ENCODE measurements around the gene UBR4.

UBR4 gene

DNA sequence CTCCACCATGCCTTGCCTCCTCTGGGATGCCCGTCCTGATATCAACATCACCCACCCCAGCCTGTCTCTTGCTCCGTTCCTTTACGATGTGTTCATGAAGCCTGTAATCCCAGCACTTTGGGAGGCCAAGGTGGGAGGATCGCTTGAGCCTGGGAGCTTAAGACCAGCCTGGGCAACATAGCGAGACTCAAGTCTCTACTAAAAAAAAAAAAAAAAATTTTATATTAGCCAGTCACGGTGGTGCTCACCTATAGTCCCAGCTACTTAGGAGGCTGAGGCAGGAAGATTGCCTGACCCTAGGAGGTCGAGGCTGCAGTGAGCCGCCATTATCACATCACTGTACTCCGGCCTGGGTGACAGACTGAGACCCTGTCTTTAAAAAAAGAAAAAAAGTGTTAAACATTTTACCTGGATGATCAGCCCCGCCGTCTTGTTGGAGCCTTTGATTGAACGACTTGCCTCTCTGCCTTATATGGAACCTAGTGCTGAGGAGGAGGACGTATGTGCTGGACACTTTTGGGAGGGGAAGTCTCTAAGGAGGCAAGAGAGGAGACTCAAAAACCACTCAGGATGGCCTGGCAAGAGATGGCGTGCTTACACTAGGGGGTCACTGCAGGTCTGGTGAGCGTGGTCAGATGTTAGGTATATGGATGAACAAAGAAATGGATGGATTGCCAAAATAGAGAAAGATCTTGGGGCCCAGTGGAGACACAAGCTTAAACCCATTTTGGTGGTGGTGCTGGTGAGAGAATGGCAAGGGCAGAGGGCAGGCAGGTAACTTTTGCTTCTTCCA, 173.1 kb downstream of the UBR4 start:
- Histone ChIP-seq H3K4me3 (ENCODE audit: low read depth, low read length) (no peak overlapping the region), H3K27ac (no peak overlapping the region), H3K36me3 (replicated peaks) (no peaks in the 10 kb centered on the region), H3K27me3 (replicated peaks) (no peaks in the 10 kb centered on the region)
- in situ Hi-C loops (cut with HindIII; ENCODE audit: low pct_ligation_motif_present, low sequenced_read_pairs): no loop called here
- TF ChIP-seq, protein P1, sequence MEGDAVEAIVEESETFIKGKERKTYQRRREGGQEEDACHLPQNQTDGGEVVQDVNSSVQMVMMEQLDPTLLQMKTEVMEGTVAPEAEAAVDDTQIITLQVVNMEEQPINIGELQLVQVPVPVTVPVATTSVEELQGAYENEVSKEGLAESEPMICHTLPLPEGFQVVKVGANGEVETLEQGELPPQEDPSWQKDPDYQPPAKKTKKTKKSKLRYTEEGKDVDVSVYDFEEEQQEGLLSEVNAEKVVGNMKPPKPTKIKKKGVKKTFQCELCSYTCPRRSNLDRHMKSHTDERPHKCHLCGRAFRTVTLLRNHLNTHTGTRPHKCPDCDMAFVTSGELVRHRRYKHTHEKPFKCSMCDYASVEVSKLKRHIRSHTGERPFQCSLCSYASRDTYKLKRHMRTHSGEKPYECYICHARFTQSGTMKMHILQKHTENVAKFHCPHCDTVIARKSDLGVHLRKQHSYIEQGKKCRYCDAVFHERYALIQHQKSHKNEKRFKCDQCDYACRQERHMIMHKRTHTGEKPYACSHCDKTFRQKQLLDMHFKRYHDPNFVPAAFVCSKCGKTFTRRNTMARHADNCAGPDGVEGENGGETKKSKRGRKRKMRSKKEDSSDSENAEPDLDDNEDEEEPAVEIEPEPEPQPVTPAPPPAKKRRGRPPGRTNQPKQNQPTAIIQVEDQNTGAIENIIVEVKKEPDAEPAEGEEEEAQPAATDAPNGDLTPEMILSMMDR (IDR thresholded peaks at IDR 0.05; ENCODE audit: low read depth, low read length, missing control alignments): no peak
- no peak for DNase-seq

DNA sequence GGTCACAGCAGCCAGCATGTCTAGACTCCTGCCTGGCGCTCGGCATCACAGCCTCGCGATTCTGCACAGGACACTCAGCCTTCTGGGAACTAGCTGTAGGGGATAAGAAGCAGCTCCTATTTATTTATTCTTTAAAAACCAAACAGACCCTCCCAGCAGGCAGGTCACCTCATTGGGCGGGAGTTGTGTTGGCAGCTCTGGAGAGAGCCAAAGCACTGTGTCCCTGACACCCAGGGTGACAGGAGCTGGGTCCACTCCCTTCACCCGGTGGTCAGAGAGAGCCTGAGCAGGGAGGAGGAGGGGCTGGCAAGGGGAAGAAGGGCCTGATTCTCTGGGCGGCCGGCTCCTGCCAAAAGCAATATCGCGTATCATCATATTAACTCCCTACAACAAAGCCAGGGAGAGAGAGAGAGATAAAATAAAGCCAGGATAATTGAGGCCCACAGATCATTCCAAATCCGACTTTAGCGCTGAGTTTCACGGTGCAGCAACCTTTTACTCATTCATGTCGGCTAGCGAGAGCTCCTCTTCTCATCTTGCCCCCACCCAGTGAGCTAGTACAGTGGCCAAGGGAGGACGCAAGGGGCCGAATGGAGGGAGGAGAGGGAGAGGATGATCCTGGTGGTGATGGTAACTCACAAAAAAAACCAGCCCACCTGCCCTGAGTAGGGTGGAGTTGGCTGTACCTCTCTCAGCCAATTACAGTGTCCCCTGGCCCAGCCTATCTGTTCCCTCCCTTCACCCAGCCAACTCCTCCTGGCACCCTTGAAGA, 173.8 kb downstream of the UBR4 start:
- no peaks in the 10 kb centered on the region for H3K36me3 ChIP-seq (replicated peaks)
- no peak for DNase-seq
- H3K27ac ChIP-seq: no peak overlapping the region
- no peak overlapping the region for H3K4me3 ChIP-seq (ENCODE audit: low read depth, low read length)
- in situ Hi-C loops (cut with HindIII; ENCODE audit: low pct_ligation_motif_present, low sequenced_read_pairs): no loop called here
- H3K27me3 ChIP-seq (replicated peaks): no peaks in the 10 kb centered on the region
- TF ChIP-seq, protein P1 (IDR thresholded peaks at IDR 0.05; ENCODE audit: low read depth, low read length, missing control alignments): no peak

DNA sequence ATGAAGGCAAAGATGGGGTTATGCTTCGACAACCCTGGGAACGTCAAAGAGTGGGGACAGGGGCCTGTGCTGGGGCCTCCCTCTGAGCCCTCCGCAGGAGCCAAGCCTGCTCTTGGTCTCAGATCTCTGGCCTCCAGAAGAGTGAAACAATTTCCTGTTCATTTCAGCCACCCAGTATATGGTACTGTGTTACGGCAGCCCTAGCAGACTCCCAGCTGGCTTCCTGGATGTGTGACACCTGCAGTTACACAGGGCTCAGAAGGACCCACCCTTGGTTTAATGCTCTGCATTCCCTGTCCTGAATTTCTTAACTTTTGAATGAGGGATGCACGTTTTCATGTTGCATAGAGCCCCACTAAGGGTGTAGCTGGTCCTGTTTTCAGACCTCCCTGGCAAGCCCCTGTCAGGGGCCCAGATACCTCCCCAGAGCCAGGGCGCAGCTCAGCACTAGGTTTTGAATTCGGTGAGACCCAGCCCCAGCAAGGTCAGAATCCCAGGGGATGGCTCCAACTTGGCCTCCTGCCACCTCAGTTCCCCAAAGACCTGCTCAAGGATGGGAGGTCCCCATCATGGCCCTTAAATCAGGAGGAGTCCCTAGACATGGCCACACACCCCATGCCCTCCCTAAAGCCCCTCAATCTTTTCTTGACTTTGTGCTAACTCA, 174.6 kb downstream of the UBR4 start:
- DNase-seq: no peak
- in situ Hi-C loops (cut with HindIII; ENCODE audit: low pct_ligation_motif_present, low sequenced_read_pairs): no loop called here
- H3K4me3 ChIP-seq (ENCODE audit: low read depth, low read length): no peak overlapping the region
- no peaks in the 10 kb centered on the region for H3K27me3 ChIP-seq (replicated peaks)
- H3K27ac ChIP-seq: no peak overlapping the region
- TF ChIP-seq, protein P1 (IDR thresholded peaks at IDR 0.05; ENCODE audit: low read depth, low read length, missing control alignments): no peak
- H3K36me3 ChIP-seq (replicated peaks): no peaks in the 10 kb centered on the region

GRCh38 chr1:19034721-19035120, 175.3 kb downstream of the UBR4 start:
- Histone ChIP-seq H3K27ac (no peak overlapping the region), H3K27me3 (replicated peaks) (no peaks in the 10 kb centered on the region), H3K36me3 (replicated peaks) (no peaks in the 10 kb centered on the region), H3K4me3 (ENCODE audit: low read depth, low read length) (no peak overlapping the region)
- TF ChIP-seq, protein P1 (IDR thresholded peaks at IDR 0.05; ENCODE audit: low read depth, low read length, missing control alignments): no peak
- in situ Hi-C loops (cut with HindIII; ENCODE audit: low pct_ligation_motif_present, low sequenced_read_pairs): no loop called here
- DNase-seq: no peak

DNA sequence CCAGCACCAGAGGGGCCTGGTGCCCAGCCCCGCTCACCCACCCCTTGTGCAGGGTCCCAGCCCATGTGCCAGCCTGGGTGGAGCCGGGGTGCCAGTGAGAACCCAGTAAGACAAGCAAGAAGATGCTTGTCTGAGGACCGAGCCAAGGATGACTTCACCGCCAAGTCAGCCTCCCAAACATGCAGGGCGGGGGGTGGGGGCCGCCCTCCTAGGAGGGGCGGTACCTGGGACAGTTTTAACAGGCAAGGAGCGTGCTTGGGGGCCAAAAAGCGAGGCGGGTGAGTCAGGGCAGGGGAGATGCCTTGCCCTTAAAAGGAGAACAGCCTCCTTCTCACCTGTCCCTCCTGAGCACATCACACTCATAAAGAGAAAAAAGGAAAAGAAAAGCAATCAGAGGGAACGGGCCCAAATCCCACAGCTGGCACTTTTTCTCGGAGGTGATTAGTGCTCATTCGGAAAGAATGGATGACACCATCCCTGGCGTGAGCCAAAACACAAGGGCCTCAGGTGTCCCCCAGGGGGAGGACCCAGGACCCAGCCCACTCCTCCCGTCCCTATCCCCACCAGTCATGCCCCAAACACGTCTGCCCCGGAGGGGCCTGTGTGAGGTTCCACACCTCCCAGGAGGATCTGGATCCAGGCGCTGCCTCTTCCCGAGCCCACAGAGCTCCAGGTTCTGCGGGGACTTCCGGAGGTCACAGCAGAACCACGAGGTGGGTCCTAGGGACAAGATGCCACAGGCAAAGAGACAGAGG, 176.0 kb downstream of the UBR4 start:
- no peaks in the 10 kb centered on the region for H3K27me3 ChIP-seq (replicated peaks)
- TF ChIP-seq, protein P1 (IDR thresholded peaks at IDR 0.05; ENCODE audit: low read depth, low read length, missing control alignments): no peak
- H3K36me3 ChIP-seq (replicated peaks): no peaks in the 10 kb centered on the region
- no peak for DNase-seq
- no peak overlapping the region for H3K4me3 ChIP-seq (ENCODE audit: low read depth, low read length)
- H3K27ac ChIP-seq: no peak overlapping the region
- in situ Hi-C loops (cut with HindIII; ENCODE audit: low pct_ligation_motif_present, low sequenced_read_pairs): no loop called here

All from brain microvascular endothelial cell (primary cell).